Activated naive CD4-positive, alpha-beta T cell (primary cell): ENCODE results near the gene EPHA6.
"Not testable (repeated sequence)": the region's sequence is repeated elsewhere in the genome, so short reads cannot be mapped to it uniquely, and the experiment has no call there.

Source experiments
- DNase-seq, 4 experiments: peaks; one replicate each; lab custom pipeline; 2025; lab: John Stamatoyannopoulos, UW

EPHA6 gene

DNA sequence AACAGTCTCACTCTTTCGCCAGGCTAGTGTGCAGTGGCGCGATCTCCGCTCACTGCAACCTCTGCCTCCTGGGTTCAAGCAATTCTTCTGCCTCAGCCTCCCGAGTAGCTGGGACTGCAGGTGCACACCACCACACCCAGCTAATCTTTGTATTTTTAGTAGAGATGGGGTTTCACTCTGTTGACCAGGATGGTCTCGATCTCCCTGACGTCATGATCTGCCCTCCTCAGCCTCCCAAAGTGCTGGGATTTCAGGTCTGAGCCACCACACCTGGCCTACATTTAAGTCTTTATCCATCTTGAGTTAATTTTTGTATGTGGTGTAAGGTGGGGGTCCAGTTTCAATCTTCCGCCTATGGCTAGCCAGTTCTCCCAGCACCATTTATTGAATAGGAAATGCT is 211.2 kb downstream of the EPHA6 start:
- DNase-seq: not testable (repeated sequence)

- no peak for DNase-seq
These were observed 215.6 kb downstream of the EPHA6 start for GRCh38 chr3:97029972-97030371.

GRCh38 chr3:97037294-97037943 is 223.0 kb downstream of the EPHA6 start:
- no peak for DNase-seq

GRCh38 chr3:97043411-97043810 is 229.0 kb downstream of the EPHA6 start:
- no peak for DNase-seq

GRCh38 chr3:97057365-97057764 is 243.0 kb downstream of the EPHA6 start:
- no peak for DNase-seq

- DNase-seq: no peak
These were observed 244.8 kb downstream of the EPHA6 start for GRCh38 chr3:97059168-97059567.

DNA sequence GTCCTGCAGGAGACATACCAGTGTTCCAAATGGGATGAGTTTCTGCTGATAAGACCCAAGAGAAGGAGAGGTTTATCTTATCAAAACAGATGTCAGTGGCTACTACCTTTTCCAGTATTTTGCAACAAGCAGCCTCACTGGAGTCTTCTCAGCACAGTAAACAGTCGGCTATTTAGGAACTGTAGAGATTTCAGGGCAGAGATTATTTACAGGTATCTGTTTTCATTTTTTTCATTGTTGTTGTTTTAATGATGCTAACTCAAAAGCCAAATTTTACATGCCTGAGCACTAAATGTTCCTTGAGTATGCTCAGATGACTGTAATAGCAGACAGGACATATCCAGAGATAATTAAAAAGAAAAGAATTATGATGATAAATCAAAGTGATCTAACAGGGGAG is 252.1 kb downstream of the EPHA6 start:
- no peak for DNase-seq

GRCh38 chr3:97070302-97070701 is 255.9 kb downstream of the EPHA6 start:
- DNase-seq: no peak

GRCh38 chr3:97074546-97074945 is 260.2 kb downstream of the EPHA6 start:
- no peak for DNase-seq

DNA sequence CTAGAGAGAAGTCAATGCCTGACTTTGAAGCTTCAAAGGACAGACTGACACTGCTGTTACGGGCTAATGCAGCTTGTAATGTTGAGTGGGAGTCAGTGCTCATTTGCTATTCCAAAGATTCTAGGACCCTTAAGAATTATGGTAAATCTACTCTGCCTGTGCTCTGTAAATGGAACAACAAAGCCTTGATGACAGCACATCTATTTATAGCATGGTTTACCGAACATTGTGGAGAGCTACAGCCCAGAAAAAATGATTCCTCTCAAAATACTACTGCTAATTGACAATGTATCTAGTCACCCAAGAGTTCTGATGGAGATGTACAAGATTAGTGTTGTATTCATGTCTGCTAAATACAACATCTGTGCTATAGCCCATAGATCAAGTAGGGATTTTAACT is 262.3 kb downstream of the EPHA6 start:
- no peak for DNase-seq

DNA sequence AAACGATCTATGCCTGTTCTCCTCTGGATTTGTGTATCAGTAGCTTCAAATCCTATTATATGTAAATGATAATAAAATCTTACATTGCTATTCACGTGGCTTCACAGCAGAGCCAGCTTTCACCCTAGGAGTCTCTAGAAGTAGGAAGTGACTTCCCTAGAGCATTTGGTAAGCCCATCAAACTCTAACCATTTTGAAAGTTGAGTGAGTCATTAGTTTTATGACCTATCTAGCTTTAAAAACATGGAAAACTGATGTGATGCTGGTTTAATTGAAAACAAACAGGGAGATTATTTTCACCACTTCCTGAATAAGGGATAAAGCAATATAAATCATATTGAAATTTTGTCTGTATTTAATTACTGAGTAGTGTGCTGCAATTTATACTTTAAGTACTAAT is 275.2 kb downstream of the EPHA6 start:
- DNase-seq: no peak

DNA sequence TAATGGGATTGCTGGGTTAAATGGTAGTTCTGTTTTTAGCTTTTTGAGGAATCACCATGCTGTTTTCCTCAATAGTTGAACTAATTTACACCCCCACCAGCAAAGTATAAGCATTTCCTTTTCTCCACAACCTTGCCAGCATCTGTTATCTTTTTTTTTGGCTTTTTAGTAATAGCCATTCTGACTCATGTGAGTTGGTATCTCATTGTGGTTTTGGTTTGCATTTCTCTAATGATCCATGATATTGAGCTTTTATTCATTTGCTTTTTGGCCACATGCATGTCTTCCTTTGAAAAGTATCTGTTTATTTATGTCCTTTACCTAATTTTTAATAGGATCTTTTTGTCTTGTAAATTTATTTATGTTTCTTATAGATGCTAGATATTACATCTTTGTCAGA is 288.2 kb downstream of the EPHA6 start:
- no peak for DNase-seq

DNA sequence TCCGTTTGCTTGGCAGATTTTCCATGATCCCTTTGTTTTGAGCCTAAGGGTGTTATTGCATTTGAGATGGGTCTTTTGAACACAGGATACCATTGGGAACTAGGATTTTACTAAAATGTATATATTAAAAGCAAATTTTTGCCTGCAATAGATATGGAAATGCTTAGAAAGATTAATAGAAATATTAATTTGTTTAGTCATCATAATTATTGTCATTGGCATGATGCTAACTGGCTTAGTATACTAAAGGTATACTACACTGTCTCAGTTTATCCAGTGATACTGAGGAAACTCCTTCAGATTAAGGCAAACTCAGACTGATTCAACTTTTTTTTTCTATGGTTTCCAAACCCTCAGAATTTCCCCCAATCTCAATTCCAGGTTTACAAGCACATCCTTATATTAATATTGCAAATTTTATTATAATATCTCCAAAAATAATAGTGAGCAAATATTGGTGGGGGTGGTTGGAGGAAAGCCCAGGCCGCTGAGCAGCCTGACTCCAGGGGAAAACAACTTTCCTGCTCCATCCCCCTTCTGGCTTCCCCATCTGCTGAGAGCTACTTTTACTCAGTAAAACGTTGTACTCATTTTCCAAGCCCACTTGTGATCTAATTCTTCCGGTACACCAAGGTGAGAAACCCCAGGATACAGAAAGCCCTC is 291.7 kb downstream of the EPHA6 start:
- DNase-seq: no peak

DNA sequence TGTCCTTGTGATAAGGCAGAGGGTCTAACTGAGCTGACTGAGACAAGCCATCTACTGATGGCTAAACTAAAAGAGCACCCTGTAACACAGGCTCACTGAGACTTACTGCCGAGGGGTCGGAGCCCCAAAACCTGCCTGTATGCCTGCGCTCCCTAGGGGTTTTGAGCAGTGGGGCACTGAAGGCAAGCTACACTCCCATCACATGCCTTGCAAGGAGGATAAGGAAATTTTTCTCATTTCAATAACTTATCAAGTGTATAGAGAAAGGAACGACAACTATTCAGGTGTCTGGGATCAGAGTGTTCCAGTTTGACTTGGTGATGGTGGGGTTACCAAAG is 292.2 kb downstream of the EPHA6 start:
- no peak for DNase-seq

DNA sequence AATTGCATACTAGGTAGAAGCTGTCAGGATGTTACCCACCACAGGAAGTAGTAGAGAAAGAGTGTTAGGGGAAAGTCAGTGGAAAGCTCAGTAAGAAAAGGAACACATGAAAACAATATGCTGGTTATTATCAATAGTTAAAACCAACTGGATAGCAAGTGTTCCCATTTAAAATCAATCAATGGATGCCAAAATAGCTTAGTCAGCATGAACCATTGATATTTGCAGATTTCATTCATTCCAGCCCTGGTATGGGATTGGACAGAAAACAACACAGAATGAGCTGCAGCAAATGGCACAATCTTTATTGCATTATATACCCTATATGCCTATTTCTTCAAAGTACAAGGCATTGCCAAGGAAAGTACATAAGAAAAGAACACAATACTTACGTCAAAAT is 293.7 kb downstream of the EPHA6 start:
- DNase-seq: no peak

DNA sequence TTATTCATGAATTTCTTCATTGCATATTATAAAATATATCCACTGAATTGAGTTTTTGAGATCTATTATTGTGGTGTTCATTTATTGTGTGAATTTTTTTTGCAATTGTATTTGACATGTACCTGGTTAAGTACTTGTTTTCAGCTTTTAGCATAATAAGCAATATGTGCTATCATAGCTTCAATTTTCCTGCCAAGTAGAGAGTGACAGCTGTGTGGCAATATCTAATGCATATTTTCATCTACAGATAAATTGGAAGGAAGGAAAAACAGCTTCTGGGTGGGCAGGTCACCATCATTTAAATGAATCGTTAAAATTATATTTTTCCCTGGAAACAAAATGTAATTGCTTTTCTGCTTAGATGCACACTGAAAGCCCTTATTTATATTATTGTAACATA is 296.9 kb downstream of the EPHA6 start:
- no peak for DNase-seq

DNA sequence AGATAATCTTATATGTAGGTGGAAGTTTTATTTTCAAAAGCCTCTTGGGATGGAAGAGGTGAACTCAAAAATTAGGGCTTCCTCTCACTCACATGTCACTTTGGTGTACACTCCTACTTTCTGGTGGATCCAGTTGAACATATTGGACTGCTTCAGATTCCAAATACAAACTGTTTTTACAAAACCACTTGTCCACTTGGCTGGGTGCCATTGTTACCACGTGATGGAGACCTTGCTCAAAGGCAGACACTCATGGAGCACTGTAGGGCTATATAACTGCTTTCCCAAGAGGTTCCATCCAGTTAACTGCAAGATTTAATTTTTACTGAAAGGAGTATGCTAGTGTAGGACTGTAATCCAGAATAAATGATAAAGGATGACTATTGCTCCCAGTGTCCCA is 307.0 kb downstream of the EPHA6 start:
- no peak for DNase-seq

DNA sequence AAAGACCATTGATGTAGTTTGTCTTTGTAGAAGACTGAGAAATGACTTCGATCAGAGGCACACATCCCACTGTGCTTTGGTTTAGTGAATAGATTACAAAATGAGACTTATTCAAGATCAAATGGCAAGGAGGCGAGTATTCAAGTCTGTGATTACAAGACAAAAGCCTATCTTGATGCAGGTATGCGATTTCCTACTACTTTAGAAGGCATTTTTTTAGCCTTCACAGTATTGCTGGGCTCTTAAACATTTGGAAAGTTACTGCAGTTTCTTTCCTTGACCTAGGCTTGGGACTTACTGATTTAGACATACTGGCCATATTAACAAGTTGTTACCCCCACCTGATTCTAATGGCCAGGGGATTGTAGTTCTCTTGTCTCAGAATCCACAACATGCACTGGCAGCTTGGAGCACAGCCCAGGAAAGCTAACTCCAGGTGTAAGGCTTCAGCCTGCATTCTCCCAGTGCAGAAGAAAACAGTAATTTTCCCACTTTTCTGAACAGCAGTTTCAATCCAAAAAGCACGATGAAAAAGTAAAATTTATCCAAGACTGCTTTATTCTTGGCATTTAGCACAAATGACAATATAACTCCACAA is 311.6 kb downstream of the EPHA6 start:
- no peak for DNase-seq

- DNase-seq: no peak
These were observed 317.1 kb downstream of the EPHA6 start for GRCh38 chr3:97131476-97131875.

DNA sequence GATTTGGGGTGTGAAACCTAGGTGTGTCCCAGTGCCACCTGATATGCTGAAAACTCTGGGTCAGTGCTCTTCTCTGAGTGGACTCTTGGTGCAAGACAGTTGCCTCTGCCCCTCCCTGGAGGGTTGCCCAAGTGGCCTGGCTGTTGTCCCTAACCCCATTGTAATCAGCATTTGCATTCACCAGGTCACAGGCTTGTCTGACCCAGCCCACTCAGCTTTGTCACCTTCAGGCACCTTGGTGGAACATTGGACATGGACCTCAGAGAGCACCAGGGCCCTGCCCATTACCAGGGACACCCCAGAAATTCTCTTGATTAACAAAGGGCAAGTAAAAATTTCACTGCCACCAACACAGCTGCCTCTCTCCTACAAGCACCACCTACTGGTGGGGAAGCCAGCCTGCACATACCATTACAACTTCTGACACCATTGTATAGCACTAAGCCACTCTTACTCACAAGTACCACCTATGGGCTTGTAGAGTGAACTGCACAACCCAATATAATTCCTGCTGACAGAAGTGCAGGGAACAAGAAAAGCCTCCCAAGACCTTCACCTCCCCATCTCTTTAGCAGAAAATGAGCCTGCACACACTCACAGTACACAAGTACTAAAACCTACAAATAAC is 324.6 kb downstream of the EPHA6 start:
- DNase-seq: no peak

GRCh38 chr3:97148931-97149330 is 334.5 kb downstream of the EPHA6 start:
- no peak for DNase-seq

- DNase-seq: no peak
These were observed 346.8 kb downstream of the EPHA6 start for GRCh38 chr3:97161169-97161568.

GRCh38 chr3:97177242-97177641 is 362.8 kb downstream of the EPHA6 start:
- no peak for DNase-seq
